Tibial artery (tissue), 4 donors: Measurements from ENCODE around the gene FAM117B.

Source experiments
- DNase-seq, 2 donors: peaks; one replicate each; pipeline ENCODE4 v3.0.0-alpha.2; 2019
- H3K27ac ChIP-seq, 2 donors: fragments of 200-600 bp; sonication (generic) in 1 of 2; 1 replicate in 1 of 2; 2 replicates in 1 of 2; pipeline ENCODE4 v1.5.1; 2018 to 2019; ENCODE audit warnings: mild to moderate bottlenecking in 1 of 2
- H3K27me3 ChIP-seq, 2 donors: fragments of 200-600 bp; sonication (generic) in 1 of 2; one replicate each; pipeline versions ENCODE4 v1.5.1 to v1.6.0; 2016 to 2019
- H3K36me3 ChIP-seq, 3 donors: fragments of 200-600 bp; sonication (generic) in 2 of 3; one replicate each; pipeline ENCODE4 v1.5.1; 2016 to 2019; ENCODE audit warnings: mild to moderate bottlenecking in 2 of 3
- H3K4me1 ChIP-seq, 4 donors: fragments of 200-600 bp; sonication (generic) in 2 of 4; 1 replicate in 3 of 4; 2 replicates in 1 of 4; pipeline ENCODE4 v1.5.1; 2016 to 2019
- H3K4me3 ChIP-seq, 2 donors: fragments of 200-600 bp; sonication (generic) in 1 of 2; 1 replicate in 1 of 2; 2 replicates in 1 of 2; pipeline ENCODE4 v1.5.1; 2018 to 2019; ENCODE audit warnings: mild to moderate bottlenecking in 2 of 2
- H3K9me3 ChIP-seq, 3 donors: fragments of 200-600 bp; sonication (generic) in 1 of 3; one replicate each; pipeline ENCODE4 v1.5.1; 2016 to 2019
- intact Hi-C: fragments of 100-400 bp; cut with DNase I; formaldehyde crosslinking; loops from one replicate; pipeline ENCODE4 v1.15.0; 2023; ENCODE audit warnings: low total_unique reads
- TF ChIP-seq, protein P1 (sequence below), 2 experiments: fragments of 200-600 bp in 1 of 2; fragments of 450-650 bp in 1 of 2; IDR thresholded peaks; one replicate each; pipeline ENCODE4 v1.5.1; 2017 to 2019; ENCODE audit warnings: antibody characterized with exemption in 2 of 2, mild to moderate bottlenecking in 1 of 2, moderate library complexity in 1 of 2

Gene FAM117B

GRCh38 chr2:202760848-202761247, 126.1 kb downstream of the FAM117B start:
- DNase-seq: no peak
- Histone ChIP-seq H3K9me3 (no peaks in the 10 kb centered on the region), H3K27me3 (no peaks in the 10 kb centered on the region), H3K36me3 (peaks cover 14 to 62% (median 22%) of the 10 kb centered on the region in 3 donors), H3K27ac (no peak overlapping the region), H3K4me1 (no peaks in the 10 kb centered on the region), H3K4me3 (no peak overlapping the region)
- intact Hi-C loops: no loop called here
- TF ChIP-seq, protein P1, sequence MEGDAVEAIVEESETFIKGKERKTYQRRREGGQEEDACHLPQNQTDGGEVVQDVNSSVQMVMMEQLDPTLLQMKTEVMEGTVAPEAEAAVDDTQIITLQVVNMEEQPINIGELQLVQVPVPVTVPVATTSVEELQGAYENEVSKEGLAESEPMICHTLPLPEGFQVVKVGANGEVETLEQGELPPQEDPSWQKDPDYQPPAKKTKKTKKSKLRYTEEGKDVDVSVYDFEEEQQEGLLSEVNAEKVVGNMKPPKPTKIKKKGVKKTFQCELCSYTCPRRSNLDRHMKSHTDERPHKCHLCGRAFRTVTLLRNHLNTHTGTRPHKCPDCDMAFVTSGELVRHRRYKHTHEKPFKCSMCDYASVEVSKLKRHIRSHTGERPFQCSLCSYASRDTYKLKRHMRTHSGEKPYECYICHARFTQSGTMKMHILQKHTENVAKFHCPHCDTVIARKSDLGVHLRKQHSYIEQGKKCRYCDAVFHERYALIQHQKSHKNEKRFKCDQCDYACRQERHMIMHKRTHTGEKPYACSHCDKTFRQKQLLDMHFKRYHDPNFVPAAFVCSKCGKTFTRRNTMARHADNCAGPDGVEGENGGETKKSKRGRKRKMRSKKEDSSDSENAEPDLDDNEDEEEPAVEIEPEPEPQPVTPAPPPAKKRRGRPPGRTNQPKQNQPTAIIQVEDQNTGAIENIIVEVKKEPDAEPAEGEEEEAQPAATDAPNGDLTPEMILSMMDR (IDR thresholded peaks at IDR 0.05): no peak

DNA sequence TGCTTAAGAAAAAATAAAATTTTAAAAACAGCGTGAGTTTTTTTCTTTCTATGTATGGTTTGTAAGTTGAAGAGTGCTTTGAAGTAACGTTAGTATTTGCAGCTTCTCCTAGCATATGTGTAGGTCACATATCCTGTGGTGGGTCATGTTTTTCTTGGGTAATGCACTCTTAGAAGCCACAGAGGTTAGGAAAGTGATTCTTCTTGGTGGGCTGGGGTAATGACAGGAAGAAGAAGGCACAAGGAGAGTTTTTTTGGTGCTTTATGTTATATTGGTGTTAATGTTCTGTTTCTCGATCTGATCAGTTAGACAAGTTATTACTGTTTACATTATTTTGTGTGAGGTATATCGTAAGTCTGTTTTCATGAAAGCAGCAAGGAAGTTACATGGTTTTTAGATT, 127.8 kb downstream of the FAM117B start:
- H3K36me3 ChIP-seq: peaks cover 14 to 53% (median 17%) of the 10 kb centered on the region in 3 donors
- no peak for DNase-seq
- TF ChIP-seq, protein P1 (IDR thresholded peaks at IDR 0.05): no peak
- intact Hi-C loops: no loop called here
- H3K4me3 ChIP-seq: no peak overlapping the region
- no peak overlapping the region for H3K27ac ChIP-seq
- H3K4me1 ChIP-seq: no peaks in the 10 kb centered on the region
- no peaks in the 10 kb centered on the region for H3K27me3 ChIP-seq
- no peaks in the 10 kb centered on the region for H3K9me3 ChIP-seq

DNA sequence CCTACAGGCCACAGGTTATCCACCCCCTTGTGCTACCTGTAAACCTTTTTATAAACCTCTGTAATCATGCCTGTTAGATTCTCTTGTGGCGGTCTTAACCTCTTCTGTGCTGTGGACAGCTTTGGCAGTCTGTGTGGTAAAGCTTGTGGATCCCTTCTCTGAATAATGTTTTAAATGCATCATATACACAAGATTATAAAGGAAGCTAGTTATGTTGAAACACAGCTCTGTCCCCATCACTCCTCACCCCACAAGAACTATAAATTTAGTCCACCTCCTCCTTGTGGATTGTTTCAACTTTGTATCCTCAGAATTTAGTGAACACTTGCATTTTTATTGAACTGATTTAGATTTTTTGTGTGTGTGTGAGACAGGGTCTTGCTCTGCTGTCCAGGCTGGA, 129.1 kb downstream of the FAM117B start:
- no peaks in the 10 kb centered on the region for H3K4me1 ChIP-seq
- DNase-seq: no peak
- H3K27me3 ChIP-seq: no peaks in the 10 kb centered on the region
- H3K4me3 ChIP-seq: no peak overlapping the region
- TF ChIP-seq, protein P1 (IDR thresholded peaks at IDR 0.05): no peak
- H3K36me3 ChIP-seq: peaks cover 9 to 43% (median 14%) of the 10 kb centered on the region in 3 donors
- H3K9me3 ChIP-seq: no peaks in the 10 kb centered on the region
- intact Hi-C loops: no loop called here
- no peak overlapping the region for H3K27ac ChIP-seq

DNA sequence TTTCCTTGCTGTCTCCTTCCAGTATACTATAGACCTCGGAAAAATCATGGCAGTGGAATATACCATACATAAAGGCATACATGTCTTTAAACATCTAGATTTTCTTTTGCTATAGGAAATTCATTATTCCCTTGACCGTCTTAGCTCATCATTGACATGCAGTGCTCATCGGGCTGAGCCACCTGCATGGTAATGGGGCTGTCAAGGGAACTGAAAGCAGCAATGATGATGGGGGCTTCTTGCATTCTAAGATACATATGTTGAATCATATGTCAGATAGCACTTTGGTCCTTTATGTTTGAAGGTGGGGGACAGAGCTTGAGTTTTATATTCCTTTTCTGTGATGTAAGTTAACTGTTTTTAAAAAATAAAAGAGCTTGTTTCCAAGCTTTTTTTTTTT, 130.2 kb downstream of the FAM117B start:
- DNase-seq: no peak
- Histone ChIP-seq H3K4me3 (no peak overlapping the region), H3K27ac (no peak overlapping the region), H3K4me1 (no peaks in the 10 kb centered on the region), H3K27me3 (no peaks in the 10 kb centered on the region), H3K36me3 (peaks cover 8 to 34% (median 8%) of the 10 kb centered on the region in 3 donors), H3K9me3 (no peaks in the 10 kb centered on the region)
- intact Hi-C loops: no loop called here
- TF ChIP-seq, protein P1 (IDR thresholded peaks at IDR 0.05): no peak

DNA sequence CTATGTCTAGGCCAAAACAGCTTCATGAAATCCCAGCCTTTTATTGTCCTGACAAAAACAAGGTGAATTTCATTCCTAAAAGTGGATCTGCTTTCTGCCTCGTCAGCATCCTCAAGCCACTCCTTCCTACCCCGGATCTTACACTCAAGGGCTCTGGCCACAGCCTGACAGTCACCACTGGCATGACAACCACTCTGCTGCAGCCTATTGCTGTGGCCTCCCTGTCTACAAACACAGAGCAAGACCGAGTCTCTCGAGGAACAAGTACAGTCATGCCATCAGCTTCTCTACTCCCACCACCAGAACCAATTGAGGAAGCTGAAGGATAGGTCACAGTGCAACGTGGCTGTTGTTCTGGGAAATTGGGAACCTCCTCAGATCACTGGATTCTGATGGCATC, 130.7 kb downstream of the FAM117B start:
- H3K36me3 ChIP-seq: peaks cover 4 to 34% (median 8%) of the 10 kb centered on the region in 3 donors
- no peak overlapping the region for H3K27ac ChIP-seq

More for the DNA sequence above, 130.7 kb downstream of the FAM117B start:
- intact Hi-C loops: no loop called here
- Histone ChIP-seq H3K4me3 (no peak overlapping the region), H3K9me3 (no peaks in the 10 kb centered on the region), H3K4me1 (no peaks in the 10 kb centered on the region), H3K27me3 (no peaks in the 10 kb centered on the region)
- TF ChIP-seq, protein P1 (IDR thresholded peaks at IDR 0.05): no peak
- DNase-seq: no peak
